HUES48 (cell line): Measurements from ENCODE around the gene ASCC2.
"Not testable (repeated sequence)": the region's sequence is repeated elsewhere in the genome, so short reads cannot be mapped to it uniquely, and the experiment has no call there.

Source experiments
- H3K27ac ChIP-seq: one replicate; pipeline ENCODE4 v1.7.0; 2013; ENCODE audit warnings: low read depth, low read length, inconsistent platforms
- H3K27me3 ChIP-seq: 2 replicates; pipeline ENCODE4 v1.6.1; 2013; ENCODE audit warnings: mild to moderate bottlenecking, low read length; ENCODE audit not compliant: control insufficient read depth, insufficient read depth
- H3K36me3 ChIP-seq: 2 replicates; pipeline ENCODE4 v1.6.1; 2013; ENCODE audit warnings: low read length; ENCODE audit not compliant: control insufficient read depth, insufficient read depth
- H3K4me1 ChIP-seq: 2 replicates; pipeline ENCODE4 v1.6.1; 2013; ENCODE audit warnings: mild to moderate bottlenecking, low read length; ENCODE audit not compliant: control insufficient read depth, insufficient read depth
- H3K4me3 ChIP-seq: 2 replicates; pipeline ENCODE4 v1.5.1; 2013; ENCODE audit warnings: mild to moderate bottlenecking, low read depth, low read length
- H3K9ac ChIP-seq: 2 replicates; pipeline ENCODE4 v1.6.1; 2013; ENCODE audit warnings: mild to moderate bottlenecking, low read depth, low read length, moderate library complexity
- H3K9me3 ChIP-seq: 2 replicates; pipeline ENCODE4 v1.6.1; 2013; ENCODE audit warnings: low read length; ENCODE audit not compliant: control insufficient read depth, insufficient read depth

Gene ASCC2

GRCh38 chr22:29833392-29833965 is 4.6 kb downstream of the ASCC2 start:
- Histone ChIP-seq H3K27ac (no peak overlapping the region), H3K9ac (no peak overlapping the region), H3K9me3 (no peaks in the 10 kb centered on the region), H3K36me3 (peaks cover 29% of the 10 kb centered on the region; the same call in 1 of the 2 replicates), H3K4me3 (no peak overlapping the region), H3K27me3 (no peaks in the 10 kb centered on the region), H3K4me1 (peaks cover 4% of the 10 kb centered on the region; the same call in 1 of the 2 replicates)

DNA sequence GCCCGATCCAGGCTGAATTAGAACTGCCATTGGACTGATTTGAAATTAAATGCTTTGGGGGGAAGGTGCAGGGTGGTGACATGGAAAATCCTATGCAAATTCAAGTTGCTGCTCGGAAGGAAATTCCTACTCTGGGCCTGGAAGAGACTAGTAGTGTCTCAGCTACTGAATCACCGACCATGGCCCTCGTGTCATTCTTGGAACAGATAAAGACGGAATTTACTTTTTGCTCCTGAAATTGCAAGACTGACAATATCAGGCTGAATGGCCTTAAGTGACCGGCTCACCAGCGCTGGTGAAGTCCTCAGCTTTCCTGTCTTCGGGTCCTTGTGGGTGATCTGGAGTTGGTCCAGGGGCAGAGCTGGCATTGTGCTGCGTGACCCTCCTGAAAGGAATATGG is 6.1 kb downstream of the ASCC2 start:
- no peak overlapping the region for H3K27ac ChIP-seq
- no peaks in the 10 kb centered on the region for H3K27me3 ChIP-seq
- no peak overlapping the region for H3K9ac ChIP-seq
- no peak overlapping the region for H3K4me3 ChIP-seq
- H3K4me1 ChIP-seq: no peaks in the 10 kb centered on the region
- no peaks in the 10 kb centered on the region for H3K9me3 ChIP-seq
- peaks cover 33% of the 10 kb centered on the region for H3K36me3 ChIP-seq

DNA sequence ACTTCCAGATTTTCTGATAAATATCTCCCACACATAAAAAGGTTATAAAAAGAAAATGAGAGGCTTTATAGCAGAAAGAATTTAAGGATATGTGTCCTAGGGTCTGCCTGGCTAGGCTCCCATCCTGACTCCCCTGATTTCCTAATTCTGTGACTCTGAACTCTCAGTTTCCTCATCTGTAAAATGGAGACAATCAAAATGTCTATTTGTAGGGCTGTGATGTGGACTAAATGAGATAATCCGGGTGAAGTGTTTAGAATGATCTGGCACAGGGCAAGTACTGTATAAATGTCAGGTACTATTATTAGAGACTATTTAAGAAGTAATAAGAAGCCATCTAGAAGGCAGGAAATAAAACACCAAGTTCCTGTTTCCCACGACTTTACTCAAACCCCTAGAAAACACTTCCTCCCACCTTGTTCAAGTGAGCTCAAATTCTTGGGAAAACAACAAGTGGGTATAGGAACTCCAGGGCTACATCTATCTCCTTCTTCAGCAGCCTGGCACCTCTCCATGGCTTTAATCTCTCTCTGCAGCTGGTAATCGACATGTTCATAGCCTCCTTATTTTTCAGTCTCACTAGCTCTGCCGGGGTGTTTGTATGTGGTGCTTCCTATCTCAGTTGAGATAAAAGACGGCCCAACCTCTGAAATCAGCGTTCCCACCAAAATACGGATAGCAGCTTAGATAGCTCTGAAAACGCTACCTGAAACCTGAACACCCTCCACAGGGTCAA is 6.7 kb downstream of the ASCC2 start:
- no peak overlapping the region for H3K9ac ChIP-seq
- H3K4me3 ChIP-seq: no peak overlapping the region
- no peak overlapping the region for H3K27ac ChIP-seq
- no peaks in the 10 kb centered on the region for H3K4me1 ChIP-seq
- H3K36me3 ChIP-seq: peaks cover 33% of the 10 kb centered on the region
- no peaks in the 10 kb centered on the region for H3K9me3 ChIP-seq
- H3K27me3 ChIP-seq: no peaks in the 10 kb centered on the region

DNA sequence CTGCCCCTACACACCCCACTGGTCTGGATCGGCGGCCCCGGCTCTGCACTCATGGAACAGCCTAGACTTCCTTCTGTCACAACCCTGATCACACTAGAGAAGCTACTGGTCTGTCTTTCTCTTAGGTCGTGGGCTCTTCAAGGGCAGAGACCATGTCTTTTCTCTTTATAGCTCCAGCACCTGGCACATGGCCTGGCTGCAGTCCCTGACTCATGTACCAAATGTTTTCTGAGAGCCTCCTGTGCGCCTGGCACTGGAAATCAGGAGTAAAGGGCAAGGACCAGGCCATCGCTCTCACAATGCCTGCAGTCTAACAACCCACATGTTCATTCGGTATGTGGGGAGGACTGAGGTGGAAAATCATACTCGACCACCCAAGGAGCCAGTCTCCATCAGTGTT is 7.5 kb downstream of the ASCC2 start:
- Histone ChIP-seq H3K36me3 (peaks cover 33% of the 10 kb centered on the region), H3K27me3 (no peaks in the 10 kb centered on the region), H3K9ac (no peak overlapping the region), H3K27ac (no peak overlapping the region), H3K4me1 (no peaks in the 10 kb centered on the region), H3K4me3 (no peak overlapping the region), H3K9me3 (no peaks in the 10 kb centered on the region)

DNA sequence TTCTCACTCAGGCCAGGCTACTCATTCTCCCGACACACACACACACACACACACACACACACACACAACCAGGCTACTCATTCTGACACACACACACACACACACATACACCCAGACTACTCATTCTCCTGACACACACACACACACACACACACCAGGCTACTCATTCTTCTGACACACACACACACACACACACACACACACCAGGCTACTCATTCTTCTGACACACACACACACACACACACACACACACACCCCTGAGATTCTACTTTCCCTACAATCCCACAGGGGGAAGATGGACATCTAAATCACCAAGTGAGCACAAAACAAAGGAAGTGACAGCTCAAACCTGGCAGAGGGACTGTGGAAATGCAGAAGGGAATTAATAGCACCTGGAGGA is 10.3 kb downstream of the ASCC2 start:
- H3K27ac ChIP-seq, H3K9ac ChIP-seq, H3K4me1 ChIP-seq, H3K4me3 ChIP-seq, H3K9me3 ChIP-seq, H3K27me3 ChIP-seq: not testable (repeated sequence)
- H3K36me3 ChIP-seq: peaks cover 47% of the 10 kb centered on the region

- Histone ChIP-seq H3K9me3 (no peaks in the 10 kb centered on the region), H3K9ac (no peak overlapping the region), H3K4me3 (no peak overlapping the region), H3K27ac (no peak overlapping the region), H3K4me1 (no peaks in the 10 kb centered on the region), H3K36me3 (peaks cover 50% of the 10 kb centered on the region), H3K27me3 (no peaks in the 10 kb centered on the region)
Measured at GRCh38 chr22:29827091-29827490, 11.0 kb downstream of the ASCC2 start.

GRCh38 chr22:29825578-29825977 is 12.5 kb downstream of the ASCC2 start:
- no peaks in the 10 kb centered on the region for H3K9me3 ChIP-seq
- H3K27me3 ChIP-seq: no peaks in the 10 kb centered on the region
- H3K4me1 ChIP-seq: no peaks in the 10 kb centered on the region
- H3K36me3 ChIP-seq: peaks cover 53% of the 10 kb centered on the region
- no peak overlapping the region for H3K4me3 ChIP-seq
- no peak overlapping the region for H3K9ac ChIP-seq
- H3K27ac ChIP-seq: no peak overlapping the region

DNA sequence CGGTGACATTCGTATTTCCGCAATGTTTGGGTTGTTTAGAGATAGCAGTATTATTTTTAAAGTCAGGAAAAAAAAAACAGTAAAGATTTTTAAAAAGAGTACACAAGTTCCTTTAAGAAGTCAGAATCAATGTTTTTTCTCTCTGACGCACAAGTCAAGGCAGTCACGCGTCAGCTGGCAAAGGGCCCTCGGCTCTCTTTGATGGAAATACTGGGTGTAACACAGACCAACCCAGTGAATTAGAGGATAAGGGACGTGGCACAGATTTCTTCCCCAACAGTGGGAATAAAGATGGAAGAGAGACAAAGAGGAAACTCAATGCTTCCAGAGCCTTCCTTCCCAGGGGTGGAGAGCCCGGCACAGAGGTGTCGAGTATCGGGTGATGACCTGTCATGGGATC is 13.4 kb downstream of the ASCC2 start:
- Histone ChIP-seq H3K4me1 (no peaks in the 10 kb centered on the region), H3K9ac (no peak overlapping the region), H3K27me3 (no peaks in the 10 kb centered on the region), H3K4me3 (no peak overlapping the region), H3K27ac (no peak overlapping the region), H3K9me3 (no peaks in the 10 kb centered on the region), H3K36me3 (peaks cover 51% of the 10 kb centered on the region)

DNA sequence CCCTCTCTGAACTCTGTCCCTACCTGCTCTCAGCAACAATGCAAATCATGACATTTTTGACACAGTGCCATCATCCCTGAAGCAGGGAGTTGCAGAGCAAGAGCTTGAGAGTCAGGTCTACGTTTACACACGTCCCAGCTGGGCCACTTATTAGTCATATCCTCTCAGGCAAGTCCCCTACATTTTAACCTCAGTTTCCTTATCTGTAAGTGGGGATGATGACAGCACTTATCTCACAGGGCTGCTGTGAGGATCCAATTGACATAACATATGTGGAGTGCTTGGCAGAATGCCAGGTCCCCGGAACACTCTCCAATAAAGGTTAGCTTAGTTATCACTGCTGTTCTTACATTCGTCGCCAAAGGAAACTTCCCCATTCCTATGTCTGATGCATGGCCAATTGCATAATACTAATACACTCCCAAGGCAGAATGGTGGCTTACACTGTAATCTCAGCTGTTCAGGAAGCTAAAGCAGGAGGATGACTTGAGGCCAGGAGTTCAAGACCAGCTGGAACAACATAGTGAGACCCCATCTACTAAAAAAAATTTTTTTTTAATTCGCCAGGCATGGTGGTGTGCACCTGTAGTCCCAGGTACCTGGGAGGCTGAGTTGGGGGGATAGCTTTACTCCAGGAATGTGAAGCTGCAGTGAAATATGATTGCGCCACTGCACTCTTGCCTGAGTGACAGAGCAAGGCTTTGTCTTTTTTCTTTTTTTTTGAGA is 16.6 kb downstream of the ASCC2 start:
- peaks cover 63% of the 10 kb centered on the region for H3K36me3 ChIP-seq

DNA sequence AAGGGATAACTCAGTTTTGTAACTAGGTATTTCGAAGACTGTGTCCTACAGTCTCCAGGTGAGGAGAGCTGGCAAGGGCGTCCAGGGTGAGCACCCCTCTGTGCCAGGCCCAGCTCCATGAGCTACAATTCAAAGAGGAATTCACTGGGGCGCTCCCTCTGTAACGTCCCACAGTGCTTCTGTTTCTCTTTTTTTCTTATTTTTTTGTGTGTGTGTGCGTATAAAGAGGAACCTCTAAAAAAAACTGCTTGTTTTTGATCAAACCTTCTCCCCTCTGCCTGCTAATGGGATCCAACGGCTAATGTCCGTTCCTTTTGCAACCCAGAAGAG is 17.1 kb downstream of the ASCC2 start:
- H3K9ac ChIP-seq: no peak overlapping the region
- H3K27me3 ChIP-seq: no peaks in the 10 kb centered on the region
- H3K36me3 ChIP-seq: peaks cover 63% of the 10 kb centered on the region
- no peak overlapping the region for H3K27ac ChIP-seq
- no peak overlapping the region for H3K4me3 ChIP-seq
- no peaks in the 10 kb centered on the region for H3K9me3 ChIP-seq
- no peaks in the 10 kb centered on the region for H3K4me1 ChIP-seq

More for the DNA sequence above, 16.6 kb downstream of the ASCC2 start:
- no peaks in the 10 kb centered on the region for H3K4me1 ChIP-seq
- no peak overlapping the region for H3K9ac ChIP-seq
- H3K27me3 ChIP-seq: no peaks in the 10 kb centered on the region
- H3K4me3 ChIP-seq: no peak overlapping the region
- no peak overlapping the region for H3K27ac ChIP-seq
- H3K9me3 ChIP-seq: no peaks in the 10 kb centered on the region

- Histone ChIP-seq H3K9ac (no peak overlapping the region), H3K27ac (no peak overlapping the region), H3K4me3 (no peak overlapping the region), H3K4me1 (no peaks in the 10 kb centered on the region), H3K9me3 (no peaks in the 10 kb centered on the region), H3K27me3 (no peaks in the 10 kb centered on the region), H3K36me3 (peaks cover 67% of the 10 kb centered on the region)
Measured at GRCh38 chr22:29819501-29819900, 18.6 kb downstream of the ASCC2 start.
